HepG2 (cell line): ENCODE data around the gene MICB. TPM values are rescaled to one million over a fixed set of nuclear protein-coding genes. Genes with fewer than 3 reads are reported as not detected.
A peak's percentile ranks its signal among the peaks of the same experiment; 100 is the strongest.

Source experiments
- ATAC-seq: fragments of 200-7000 bp; cut with Tn5 transposase; 3 replicates; pipeline ENCODE4 v1.9.1; 2020; ENCODE audit warnings: mild to moderate bottlenecking, moderate library complexity
- BruUV-seq: library from RNA; stranded (reverse); fragments of 400-500 nt; replicated peaks from 2 replicates; lab custom pipeline; 2021; lab: Mats Ljungman, UMichigan
- CTCF ChIA-PET: fragments of 300-600 bp; formaldehyde crosslinking; extraction: SDS; loops from one replicate; lab custom pipeline; 2021; ENCODE audit warnings: low total read pairs, inconsistent platforms, low intra/inter-chr PET ratio; lab: Yijun Ruan, JAX
- POLR2A ChIA-PET: fragments of 350-600 bp; sonication (Branson Sonifier 250); formaldehyde crosslinking; loops from one replicate; lab custom pipeline; 2020; ENCODE audit warnings: antibody characterized with exemption, inconsistent platforms; lab: Yijun Ruan, JAX
- DNase-seq: peaks from one replicate; pipeline ENCODE4 v3.0.0-alpha.2; 2015; ENCODE audit warnings: low spot score
- FAIRE-seq: peaks from 3 replicates; lab custom pipeline; 2011; peaks lifted over from hg19 to GRCh38; lab: Jason Lieb, UNC
- H2AFZ ChIP-seq: one replicate; pipeline ENCODE4 v1.6.1; 2011; ENCODE audit warnings: low read length, inconsistent platforms
- H3K27ac ChIP-seq: fragments of 300-600 bp; 3 replicates; pipeline ENCODE4 v1.8.0; 2011; ENCODE audit warnings: mixed run types, mild to moderate bottlenecking, mixed read lengths, low read length, inconsistent platforms; ENCODE audit not compliant: insufficient read depth; ENCODE audit errors: extremely low read length
- H3K27me3 ChIP-seq, 2 experiments: fragments of 200-600 bp in 1 of 2; 2 replicates in 1 of 2; 3 replicates in 1 of 2; pipeline versions ENCODE4 v1.6.0 to v1.8.0; 2011; ENCODE audit warnings: low read length in 2 of 2, mild to moderate bottlenecking in 2 of 2, moderate library complexity in 2 of 2, inconsistent platforms in 1 of 2; ENCODE audit not compliant: insufficient read depth in 2 of 2, control insufficient read depth in 1 of 2
- H3K36me3 ChIP-seq, 2 experiments: fragments of 200-600 bp in 1 of 2; replicated peaks in 1 of 2; 2 replicates in 1 of 2; 3 replicates in 1 of 2; pipeline versions ENCODE4 v1.5.1 to v1.8.0; 2011; ENCODE audit warnings: low read length in 2 of 2, inconsistent platforms in 1 of 2; ENCODE audit not compliant: insufficient read depth in 2 of 2, control insufficient read depth in 1 of 2
- H3K4me1 ChIP-seq: 2 replicates; pipeline ENCODE4 v1.5.1; 2012; ENCODE audit warnings: low read length, inconsistent platforms; ENCODE audit not compliant: insufficient read depth
- H3K4me2 ChIP-seq: 2 replicates; pipeline ENCODE4 v1.6.0; 2011; ENCODE audit warnings: low read depth, low read length, inconsistent platforms
- H3K4me3 ChIP-seq, 3 experiments: fragments of 200-600 bp in 1 of 3; sonication (generic), shearing (Covaris generic) in 1 of 3; replicated peaks in 1 of 3; 2 replicates each; pipeline ENCODE4 v1.5.1; 2011 to 2016; ENCODE audit warnings: low read length in 3 of 3, inconsistent platforms in 2 of 3, low read depth in 2 of 3, mild to moderate bottlenecking in 2 of 3, control low read depth in 1 of 3, mixed read lengths in 1 of 3; ENCODE audit not compliant: insufficient read depth in 1 of 3
- H3K79me2 ChIP-seq: one replicate; pipeline ENCODE4 v1.6.1; 2011; ENCODE audit warnings: low read length, inconsistent platforms; ENCODE audit not compliant: insufficient read depth
- H3K9ac ChIP-seq: 2 replicates; pipeline ENCODE4 v1.6.0; 2011; ENCODE audit warnings: mild to moderate bottlenecking, low read depth, low read length, inconsistent platforms; ENCODE audit not compliant: insufficient read depth
- H3K9me3 ChIP-seq: 2 replicates; pipeline ENCODE4 v1.5.1; 2012; ENCODE audit warnings: mild to moderate bottlenecking, low read length
- H4K20me1 ChIP-seq: 2 replicates; pipeline ENCODE4 v1.6.0; 2011; ENCODE audit warnings: inconsistent platforms, mild to moderate bottlenecking, low read length, moderate library complexity; ENCODE audit not compliant: insufficient read depth
- BRCA1 ChIP-seq: sonication (generic); formaldehyde crosslinking; IDR thresholded peaks from 2 replicates; pipeline ENCODE4 v1.4.0; 2020; ENCODE audit warnings: missing genetic modification reagents
- ELF3 ChIP-seq: IDR thresholded peaks from 2 replicates; pipeline ENCODE4 v1.6.1; 2016; ENCODE audit warnings: missing genetic modification reagents, missing compliant biosample characterization
- FOXA3 ChIP-seq: IDR thresholded peaks from 2 replicates; pipeline ENCODE4 v1.6.1; 2016; ENCODE audit warnings: missing genetic modification reagents, missing compliant biosample characterization
- FOXJ3 ChIP-seq: sonication (generic); formaldehyde crosslinking; IDR thresholded peaks from 2 replicates; pipeline ENCODE4 v1.4.0; 2020; ENCODE audit warnings: missing genetic modification reagents, mild to moderate bottlenecking, borderline replicate concordance
- HNF4A ChIP-seq: sonication (generic); formaldehyde crosslinking; IDR thresholded peaks from 2 replicates; pipeline ENCODE4 v1.4.0; 2020; ENCODE audit warnings: missing genetic modification reagents
- IRF2 ChIP-seq: IDR thresholded peaks from 2 replicates; pipeline ENCODE4 v1.6.1; 2018; ENCODE audit warnings: missing genetic modification reagents, missing compliant biosample characterization
- JUN ChIP-seq: sonication (generic); formaldehyde crosslinking; IDR thresholded peaks from 2 replicates; pipeline ENCODE4 v1.4.0; 2020; ENCODE audit warnings: mild to moderate bottlenecking, missing genetic modification reagents
- KLF13 ChIP-seq: sonication (generic); formaldehyde crosslinking; IDR thresholded peaks from 2 replicates; pipeline ENCODE4 v1.4.0; 2020; ENCODE audit warnings: mild to moderate bottlenecking, missing genetic modification reagents
- NFRKB ChIP-seq: fragments of 450-650 bp; IDR thresholded peaks from 2 replicates; pipeline ENCODE4 v1.6.1; 2017
- POLR2A ChIP-seq, 2 experiments: IDR thresholded peaks; 2 replicates each; pipeline ENCODE4 v1.6.1; 2011; ENCODE audit warnings: low read depth in 2 of 2, low read length in 2 of 2, mild to moderate bottlenecking in 1 of 2, moderate library complexity in 1 of 2; ENCODE audit not compliant: insufficient read depth in 1 of 2
- POLR2AphosphoS5 ChIP-seq: IDR thresholded peaks from 2 replicates; pipeline ENCODE4 v1.6.1; 2012; ENCODE audit warnings: low read depth, low read length
- RBFOX2 ChIP-seq: fragments of 200-400 bp; formaldehyde crosslinking; IDR thresholded peaks from 2 replicates; pipeline ENCODE4 v1.6.1; 2017; ENCODE audit warnings: low read depth, mild to moderate bottlenecking, low read length
- SAP130 ChIP-seq: IDR thresholded peaks from 2 replicates; pipeline ENCODE4 v1.6.1; 2016; ENCODE audit warnings: low read depth
- SOX6 ChIP-seq, 2 experiments: fragments of 450-650 bp in 1 of 2; sonication (generic) in 1 of 2; formaldehyde crosslinking in 1 of 2; IDR thresholded peaks; 2 replicates each; pipeline versions ENCODE4 v1.4.0 to v1.6.1; 2017 to 2020; ENCODE audit warnings: antibody characterized with exemption in 1 of 2, mild to moderate bottlenecking in 1 of 2, missing genetic modification reagents in 1 of 2
- ZNF24 ChIP-seq: fragments of 450-650 bp; IDR thresholded peaks from 2 replicates; pipeline ENCODE4 v1.6.1; 2017; ENCODE audit warnings: antibody characterized with exemption, mild to moderate bottlenecking
- ZNF296 ChIP-seq: sonication (generic); formaldehyde crosslinking; conservative IDR thresholded peaks from 2 replicates; pipeline ENCODE4 v1.5.0; 2020; ENCODE audit warnings: mild to moderate bottlenecking, missing genetic modification reagents
- ZNF382 ChIP-seq: sonication (generic); formaldehyde crosslinking; IDR thresholded peaks from 2 replicates; pipeline ENCODE4 v1.5.0; 2020; ENCODE audit warnings: missing genetic modification reagents, mild to moderate bottlenecking, borderline replicate concordance
- ZNF607 ChIP-seq: sonication (generic); formaldehyde crosslinking; IDR thresholded peaks from 2 replicates; pipeline ENCODE4 v1.5.1; 2020; ENCODE audit warnings: missing genetic modification reagents, mild to moderate bottlenecking, borderline replicate concordance
- WGBS: methylation state at CpG from one replicate; pipeline ENCODE4 v1.1.6; 2017; ENCODE audit warnings: low lambda C conversion rate; 5-methylcytosine and 5-hydroxymethylcytosine counted together
- in situ Hi-C: cut with HindIII; loops from 2 replicates; pipeline ENCODE4 v1.10.0; 2017; ENCODE audit warnings: low pct_unique_long_range_greater_than_20kb; ENCODE audit not compliant: extremely low pct_ligation_motif_present
- intact Hi-C: fragments of 100-400 bp; cut with micrococcal nuclease; formaldehyde crosslinking; loops from one replicate; pipeline ENCODE4 v1.10.0; 2022; ENCODE audit not compliant: unreplicated experiment
- polyA plus RNA-seq, 8 experiments: library from polyadenylated mRNA; depleted of rRNA in 3 of 8; stranded (reverse) in 7 of 8; unstranded in 1 of 8; fragments of >200 nt; fragmentation: Illumina TruSeq in 4 of 8; extraction: Trizol in 4 of 8; gene quantifications; 2 replicates each; pipeline versions ENCODE4 v1.2.1 to v1.2.3, GENCODE V29; 2011 to 2016; ENCODE audit warnings: low read depth in 4 of 8, missing spikeins in 1 of 8, mixed read lengths in 1 of 8; ENCODE audit not compliant: insufficient read depth in 1 of 8
- total RNA-seq, 5 experiments: library from RNA; depleted of rRNA; stranded (reverse); fragments of >200 nt; fragmentation: Illumina TruSeq; extraction: Trizol; gene quantifications; 2 replicates each; pipeline ENCODE4 v1.2.3, GENCODE V29; 2016; ENCODE audit warnings: low read depth in 1 of 5
- TF ChIP-seq, protein P1 (sequence below): sonication (generic); formaldehyde crosslinking; IDR thresholded peaks from 2 replicates; pipeline ENCODE4 v1.5.1; 2020; ENCODE audit warnings: missing genetic modification reagents, mild to moderate bottlenecking, borderline replicate concordance

MICB gene
- total and polyA plus RNA-seq, 2 of the 13 experiments (the other 11 are each of a cell fraction or from before 2014, with no cell fraction given) = 12.5 to 12.8 TPM

- ATAC-seq = no peak
- 76% methylated on average over 2 of the region's 2 CpGs for WGBS
- no peak overlapping the region for H3K4me3 ChIP-seq
- POLR2A ChIA-PET = interaction anchor here (0.7 to 1.2 kb wide), 2 partner anchors 8 to 62 kb away, joined by 3 read pairs; no protein-coding TSS in a partner anchor
- DNase-seq = no peak
- intact Hi-C loops = no loop called here
- H4K20me1 ChIP-seq = peaks cover 80% of the 10 kb centered on the region
- H3K4me2 ChIP-seq = no peak overlapping the region
- peaks cover 52% of the 10 kb centered on the region for H3K79me2 ChIP-seq
- no peak overlapping the region for H2AFZ ChIP-seq
- no peaks in the 10 kb centered on the region for H3K9me3 ChIP-seq
- H3K9ac ChIP-seq = no peak overlapping the region
- peaks cover 79% of the 10 kb centered on the region for H3K4me1 ChIP-seq
- in situ Hi-C loops = no loop called here
- no peak overlapping the region for H3K27ac ChIP-seq
- no TSS peak for BruUV-seq
- H3K27me3 ChIP-seq = no peaks in the 10 kb centered on the region; a peak in 2 of 5 replicates
- no peak for FAIRE-seq
- CTCF ChIA-PET = no interaction called here
- H3K36me3 ChIP-seq = peaks cover 45 to 95% of the 10 kb centered on the region in 2 experiments
- TF ChIP-seq POLR2A (IDR thresholded peaks at IDR 0.05; ENCODE audit: insufficient read depth in 1 of 2, low read depth in 2 of 2, low read length in 2 of 2) (peak in 1 of 2 experiments; percentile 35; a peak in 1 of 4 replicates), RBFOX2 (peak; percentile 65), ZNF382 (CRISPR knock-in tag) (no peak)
These were observed 37.8 kb downstream of the MICB start for GRCh38 chr6:31535538-31536324.

DNA sequence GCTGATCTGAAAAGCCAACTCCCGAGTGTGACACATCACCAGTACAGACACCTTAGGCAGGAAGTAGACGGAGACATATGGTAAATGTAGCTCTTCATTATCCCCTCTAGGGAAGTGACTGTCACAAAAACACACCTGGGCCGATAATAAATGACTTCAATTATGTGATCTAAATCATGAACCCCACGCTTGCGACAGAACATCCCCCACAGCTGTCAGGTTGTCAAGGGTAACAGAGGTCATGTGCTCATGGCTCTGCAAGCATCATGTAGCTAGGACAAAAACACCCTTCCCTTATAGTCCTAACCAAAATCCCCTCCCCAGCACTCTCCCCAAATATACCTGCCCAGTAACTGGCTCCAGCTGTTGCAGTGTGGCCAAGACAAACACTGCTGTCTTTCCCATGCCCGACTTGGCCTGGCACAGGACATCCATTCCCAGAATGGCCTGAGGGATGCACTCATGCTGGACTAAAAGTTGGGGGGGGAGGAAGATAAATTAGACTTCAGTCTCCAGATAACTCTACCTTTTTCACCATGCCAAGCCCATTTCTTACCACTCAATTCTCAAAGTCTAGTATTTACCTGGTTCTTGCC is 41.0 kb downstream of the MICB start:
- no peak for ATAC-seq
- CTCF ChIA-PET = no interaction called here
- TF ChIP-seq IRF2 (CRISPR knock-in tag) (no peak), ZNF296 (CRISPR knock-in tag) (no peak), ELF3 (CRISPR knock-in tag) (no peak), POLR2AphosphoS5 (0 out of 2 replicates have a peak, but pooled peaks have one; percentile 10), FOXA3 (CRISPR knock-in tag) (no peak), ZNF607 (CRISPR knock-in tag) (0 out of 2 replicates have a peak, but pooled peaks have one; percentile 32), SAP130 (CRISPR knock-in tag) (no peak), HNF4A (CRISPR knock-in tag) (no peak), JUN (no peak), ZNF24 (no peak), NFRKB (no peak), KLF13 (CRISPR knock-in tag) (no peak), FOXJ3 (CRISPR knock-in tag) (no peak), BRCA1 (CRISPR knock-in tag) (no peak), SOX6 (IDR thresholded peaks at IDR 0.05) (no peak), SOX6 (CRISPR knock-in tag; IDR thresholded peaks at IDR 0.05) (no peak)
- TF ChIP-seq, protein P1, sequence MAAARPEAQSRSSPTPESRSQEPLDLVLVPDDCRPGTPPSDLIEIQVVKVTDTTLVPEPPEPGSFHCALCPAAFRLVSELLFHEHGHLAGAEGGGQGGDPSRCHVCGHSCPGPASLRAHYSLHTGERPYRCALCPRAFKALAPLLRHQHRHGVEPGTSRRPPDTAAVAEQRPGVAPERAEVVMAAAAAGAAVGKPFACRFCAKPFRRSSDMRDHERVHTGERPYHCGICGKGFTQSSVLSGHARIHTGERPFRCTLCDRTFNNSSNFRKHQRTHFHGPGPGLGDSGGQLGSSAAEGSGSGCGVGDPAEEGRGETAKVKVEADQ (CRISPR knock-in tag) = no peak

More for the DNA sequence above, 41.0 kb downstream of the MICB start:
- peak overlapping the region; percentile 99 for H3K4me2 ChIP-seq
- no peak overlapping the region for H2AFZ ChIP-seq
- H4K20me1 ChIP-seq = peaks cover 66% of the 10 kb centered on the region
- POLR2A ChIA-PET = interaction anchor here (1.7 to 6.9 kb wide), 2 partner anchors 9 to 10 kb away, joined by 3 to 123 read pairs; partner anchors contain the start of genes MCCD1 and NFKBIL1
- peaks cover 72% of the 10 kb centered on the region for H3K79me2 ChIP-seq
- 91% methylated on average over 6 of the region's 6 CpGs for WGBS
- in situ Hi-C loops = no loop called here
- no peaks in the 10 kb centered on the region for H3K9me3 ChIP-seq
- no peak overlapping the region for H3K27ac ChIP-seq
- H3K27me3 ChIP-seq = no peaks in the 10 kb centered on the region; a peak in 2 of 5 replicates
- peak overlapping the region; percentile 96; the same call in 1 of the 2 replicates for H3K9ac ChIP-seq
- H3K4me3 ChIP-seq = peak overlapping the region; percentile 66 to 99 (median 83); a peak in 3 of 6 replicates
- intact Hi-C loops = no loop called here
- H3K36me3 ChIP-seq = peaks cover 32 to 65% of the 10 kb centered on the region in 2 experiments
- no peak for DNase-seq
- BruUV-seq = no TSS peak
- no peak for FAIRE-seq
- peaks cover 60% of the 10 kb centered on the region for H3K4me1 ChIP-seq
